GM21367 (cell line): ENCODE measurements around the gene ILK.

Experiments
- ATAC-seq: cut with Tn5 transposase; IDR thresholded peaks from one replicate; pipeline ENCODE4 v1.9.1; 2021; ENCODE audit not compliant: unreplicated experiment

Gene ILK

DNA sequence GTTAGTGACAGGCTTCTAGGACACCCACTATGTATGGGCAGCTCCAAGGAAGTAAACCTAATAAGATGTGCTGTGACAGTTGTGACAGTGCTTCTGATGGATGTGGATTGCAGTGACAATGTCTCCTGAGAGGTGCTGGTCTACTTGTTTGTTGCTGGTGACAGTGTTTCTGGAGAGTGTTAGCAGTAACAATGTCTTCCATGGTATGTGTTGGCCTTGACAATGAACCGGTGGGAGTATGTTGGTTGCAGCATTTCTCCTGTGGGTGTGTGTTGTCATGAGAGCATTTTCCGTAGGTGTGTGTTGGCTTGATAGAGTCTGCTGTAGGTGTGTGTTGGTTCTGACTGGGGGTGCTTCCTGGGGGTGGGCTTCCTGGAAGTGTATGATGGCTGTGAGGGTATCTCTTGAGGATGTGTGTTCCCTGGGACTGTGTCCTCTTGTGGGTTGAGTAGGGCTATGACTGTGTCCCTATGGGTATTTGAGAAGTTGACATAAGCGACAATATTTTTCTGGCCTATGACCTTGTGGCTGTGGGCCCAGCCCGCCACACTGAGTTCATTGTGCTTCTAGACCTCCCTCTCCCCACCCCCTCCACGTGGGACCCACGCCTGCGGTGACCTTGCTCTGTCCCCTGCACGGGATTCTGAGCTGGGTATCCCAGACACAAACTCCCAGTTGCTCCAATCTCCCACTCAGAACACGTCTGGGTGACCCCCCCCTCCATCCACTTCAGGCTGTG, 50.9 kb downstream of the ILK start:
- ATAC-seq = no peak

DNA sequence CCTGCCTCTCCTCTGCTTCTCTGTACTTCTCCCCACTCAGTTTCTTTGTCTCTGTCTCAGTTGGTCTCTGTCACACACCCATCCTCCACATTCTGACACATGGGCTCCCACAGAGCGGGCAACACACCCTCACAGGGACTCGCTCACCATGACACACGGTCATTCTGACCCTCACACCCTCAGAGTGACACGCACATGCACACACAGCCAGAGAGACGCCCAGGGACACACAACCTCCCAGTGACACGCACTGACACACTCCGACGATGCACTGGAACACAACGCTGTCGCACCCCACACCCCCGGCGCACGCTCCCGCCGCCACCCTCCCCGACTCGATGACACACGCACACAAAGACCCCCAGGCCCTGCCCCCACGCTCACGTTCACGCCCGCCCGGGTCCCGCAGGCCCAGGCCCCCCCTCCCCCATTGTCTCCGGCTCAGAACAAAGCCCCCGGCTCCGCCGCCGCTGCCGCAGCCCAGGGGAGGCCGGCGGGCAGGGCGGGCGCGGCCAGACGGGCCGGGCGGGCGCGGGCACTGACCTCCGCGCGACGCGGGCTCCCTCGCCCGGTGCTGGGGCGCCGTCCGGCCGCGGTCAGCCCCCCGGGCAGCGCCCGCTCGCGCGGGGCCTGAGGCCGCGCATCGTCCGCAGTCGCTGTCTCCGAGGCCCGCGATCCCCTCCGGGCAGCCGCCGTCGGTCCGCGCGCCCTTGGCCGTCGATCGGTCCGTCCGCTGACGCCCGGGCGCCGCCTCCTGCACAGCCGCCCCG, 51.6 kb downstream of the ILK start:
- no peak for ATAC-seq

DNA sequence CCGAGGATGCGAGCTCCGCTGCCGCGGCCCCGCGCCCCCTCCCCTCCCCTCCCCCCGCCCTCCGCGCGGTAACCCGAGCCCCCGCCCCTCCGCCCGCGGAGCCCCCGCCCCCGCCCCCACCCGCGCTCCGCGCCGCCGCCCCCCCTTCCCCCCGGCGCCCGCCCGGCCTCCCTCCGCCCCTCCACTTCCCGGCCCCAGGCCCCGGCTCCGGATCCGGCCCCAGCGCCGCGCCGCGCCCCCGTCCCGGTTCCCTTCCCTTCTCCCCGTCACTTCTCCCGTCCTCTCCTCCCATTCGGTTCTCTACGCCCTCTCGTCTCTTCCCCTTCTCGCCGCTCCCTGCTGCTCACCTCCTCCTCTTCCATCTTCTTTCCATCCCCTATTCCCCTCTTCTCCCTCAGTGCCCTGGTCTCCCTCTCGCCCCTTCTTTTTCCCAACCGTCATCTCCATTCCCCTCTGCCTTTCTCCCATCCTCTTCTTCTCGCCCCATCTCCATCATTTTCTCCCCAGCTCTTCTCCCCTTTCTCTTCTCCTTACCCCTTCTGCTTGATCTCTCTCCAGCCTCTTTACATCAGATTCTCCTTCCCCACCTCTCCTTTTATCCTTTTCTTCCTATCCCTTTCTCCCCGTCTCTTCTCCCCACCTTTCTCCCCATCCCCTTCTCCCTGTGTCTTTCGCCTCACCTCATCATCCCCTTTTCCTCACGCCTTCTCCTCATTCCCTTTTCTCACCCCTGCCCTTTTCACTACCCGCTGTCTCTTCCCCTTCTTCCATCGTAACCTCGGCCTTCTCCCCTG, 52.4 kb downstream of the ILK start, which contains the start of gene DCHS1:
TSS of gene DCHS1 (minus strand) at position 20 of the 794 bp plus-strand sequence. CDS start 14,196 bp downstream, outside the sequence.
- ATAC-seq = no peak

DNA sequence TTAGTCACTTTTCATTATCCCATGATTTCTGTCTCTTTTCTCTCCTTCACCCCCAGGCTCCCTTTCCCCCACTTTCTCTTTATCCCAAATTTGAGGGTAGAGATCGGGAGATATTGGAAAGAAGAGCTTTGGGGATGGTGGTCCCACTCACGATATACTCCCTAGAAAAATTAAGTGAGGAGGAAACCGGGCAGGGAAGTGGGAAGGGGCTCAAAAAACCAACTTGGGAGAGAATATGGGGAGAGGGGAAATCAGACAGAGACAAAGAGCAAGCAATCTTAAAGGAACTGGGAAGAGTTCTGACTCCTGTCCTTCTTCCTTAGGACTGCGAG, 53.0 kb downstream of the ILK start:
- ATAC-seq = no peak

DNA sequence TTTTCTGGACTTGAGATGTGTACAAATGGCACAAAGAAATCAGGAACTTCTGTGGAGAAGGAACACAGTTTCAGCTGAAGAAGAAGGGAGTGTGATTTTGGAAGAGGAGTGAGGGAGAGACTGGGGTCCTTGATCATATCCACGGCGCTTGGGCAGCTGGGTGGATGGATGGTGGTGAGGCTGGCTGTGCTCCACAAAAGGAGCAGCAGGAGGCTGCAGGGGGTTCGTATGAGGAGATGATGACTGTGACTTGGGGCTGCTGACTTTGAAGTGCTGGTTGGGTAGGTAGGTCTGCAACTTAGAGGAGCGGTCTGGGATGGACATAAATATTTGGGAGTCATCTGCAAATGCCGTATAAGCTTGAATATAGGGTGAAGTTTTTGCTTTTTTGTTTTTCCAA, 53.4 kb downstream of the ILK start:
- no peak for ATAC-seq

DNA sequence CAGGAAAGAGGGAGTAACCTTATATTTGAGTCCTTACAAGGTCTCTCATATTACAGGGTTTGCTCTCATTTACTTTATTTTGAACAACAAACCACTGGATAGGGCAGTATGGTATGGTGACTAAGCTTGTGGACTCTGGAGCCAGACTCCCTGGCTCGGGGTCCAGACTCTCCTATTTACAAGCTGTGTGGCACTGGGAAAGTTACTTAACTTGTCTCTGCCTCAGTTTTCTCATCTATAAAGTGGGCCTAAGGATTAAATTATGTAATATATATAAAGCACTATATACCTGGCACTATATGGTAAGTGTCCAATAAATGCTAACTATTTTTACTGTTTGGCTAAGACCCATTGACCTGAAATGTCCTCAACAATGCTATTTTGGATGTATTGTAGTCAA, 53.8 kb downstream of the ILK start:
- no peak for ATAC-seq

DNA sequence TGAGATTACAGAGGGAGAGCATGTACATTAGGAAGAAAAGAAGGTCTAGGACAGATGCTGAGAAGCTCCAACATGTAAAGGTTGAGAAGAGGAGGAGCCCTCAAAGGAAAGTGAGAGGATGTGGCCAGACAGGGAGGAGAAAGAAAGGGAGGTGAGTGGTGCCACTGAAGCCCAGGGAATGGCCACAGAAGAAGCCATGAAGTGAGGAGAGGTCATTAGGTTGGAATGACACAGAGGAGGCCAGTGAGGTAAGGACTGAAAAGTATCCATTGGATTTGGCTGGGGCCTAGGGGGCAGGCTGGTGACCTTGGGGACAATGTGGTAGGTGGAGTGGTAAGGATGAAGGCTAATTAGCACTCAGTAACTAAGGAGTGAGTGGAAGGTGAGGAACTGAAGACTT, 55.1 kb downstream of the ILK start:
- ATAC-seq = no peak
